SK-N-SH (cell line): ENCODE measurements around the gene CASP5. TPM values are rescaled to one million over a fixed set of nuclear protein-coding genes. Genes with fewer than 3 reads are reported as not detected.
"Not testable (repeated sequence)": the region's sequence is repeated elsewhere in the genome, so short reads cannot be mapped to it uniquely, and the experiment has no call there.

Experiments used
- CTCF ChIA-PET: fragments of 300-600, 350-600 bp; formaldehyde crosslinking; extraction: SDS; loops from one replicate; lab custom pipeline; 2021; lab: Yijun Ruan, JAX
- POLR2A ChIA-PET: fragments of 350-600 bp; sonication (Branson Sonifier 250); formaldehyde crosslinking; extraction: SDS; loops from one replicate; lab custom pipeline; 2020; ENCODE audit warnings: antibody characterized with exemption, inconsistent platforms; lab: Yijun Ruan, JAX
- DNase-seq: peaks from one replicate; pipeline ENCODE4 v3.0.0; 2012
- H2AFZ ChIP-seq: fragments of 200-600 bp; sonication (generic); 2 replicates; pipeline ENCODE4 v1.8.1; 2016; ENCODE audit warnings: antibody characterized with exemption, mild to moderate bottlenecking, low read depth
- H3F3A ChIP-seq: fragments of 200-600 bp; sonication (generic); replicated peaks from 2 replicates; pipeline ENCODE3; 2016; ENCODE audit warnings: antibody characterized with exemption, mild to moderate bottlenecking; ENCODE audit not compliant: insufficient read depth
- H3K27ac ChIP-seq, 2 experiments: fragments of 200-500 bp in 1 of 2; fragments of 200-600 bp in 1 of 2; sonication (Bioruptor generic) in 1 of 2; sonication (generic), shearing (Covaris generic) in 1 of 2; 2 replicates each; pipeline versions ENCODE4 v1.5.1 to v1.6.1; 2014 to 2016; ENCODE audit warnings: low read depth in 2 of 2, inconsistent platforms in 1 of 2, low read length in 1 of 2, mild to moderate bottlenecking in 1 of 2, mixed read lengths in 1 of 2
- H3K27me3 ChIP-seq: fragments of 200-600 bp; sonication (generic), shearing (Covaris generic); 2 replicates; pipeline ENCODE4 v1.6.1; 2016; ENCODE audit warnings: mixed run types; ENCODE audit not compliant: insufficient read depth
- H3K36me3 ChIP-seq, 2 experiments: fragments of 200-500 bp in 1 of 2; fragments of 200-600 bp in 1 of 2; sonication (Bioruptor generic) in 1 of 2; sonication (generic) in 1 of 2; replicated peaks in 1 of 2; 2 replicates each; pipeline versions ENCODE3 to v1.5.1; 2014 to 2016; ENCODE audit warnings: low read length in 1 of 2, mild to moderate bottlenecking in 1 of 2; ENCODE audit not compliant: insufficient read depth in 2 of 2, control insufficient read depth in 1 of 2
- H3K4me1 ChIP-seq, 2 experiments: fragments of 200-500 bp in 1 of 2; fragments of 200-600 bp in 1 of 2; sonication (Bioruptor generic) in 1 of 2; sonication (generic), shearing (Covaris generic) in 1 of 2; 2 replicates each; pipeline versions ENCODE4 v1.5.1 to v1.6.1; 2014 to 2016; ENCODE audit warnings: low read depth in 1 of 2, low read length in 1 of 2, mixed run types in 1 of 2; ENCODE audit not compliant: insufficient read depth in 2 of 2, control insufficient read depth in 1 of 2
- H3K4me2 ChIP-seq: fragments of 200-600 bp; sonication (generic), shearing (Covaris generic); 2 replicates; pipeline ENCODE4 v1.6.1; 2017; ENCODE audit warnings: mixed run types
- H3K4me3 ChIP-seq, 2 experiments: fragments of 200-500 bp in 1 of 2; fragments of 200-600 bp in 1 of 2; sonication (Bioruptor generic) in 1 of 2; sonication (generic), shearing (Covaris generic) in 1 of 2; 2 replicates each; pipeline versions ENCODE4 v1.5.1 to v1.8.1; 2014 to 2016; ENCODE audit warnings: low read depth in 2 of 2, inconsistent platforms in 1 of 2, low read length in 1 of 2, mild to moderate bottlenecking in 1 of 2, mixed read lengths in 1 of 2, moderate library complexity in 1 of 2
- H3K79me2 ChIP-seq: fragments of 200-600 bp; sonication (generic); 2 replicates; pipeline ENCODE4 v1.8.1; 2017; ENCODE audit warnings: mild to moderate bottlenecking; ENCODE audit not compliant: insufficient read depth
- H3K9ac ChIP-seq: fragments of 200-600 bp; sonication (generic); 2 replicates; pipeline ENCODE4 v1.6.1; 2017; ENCODE audit warnings: mixed run types
- H3K9me2 ChIP-seq: fragments of 200-600 bp; sonication (generic); 2 replicates; pipeline ENCODE4 v1.6.1; 2017; ENCODE audit warnings: mixed run types
- H3K9me3 ChIP-seq: fragments of 200-600 bp; sonication (generic); 2 replicates; pipeline ENCODE4 v1.6.1; 2017; ENCODE audit warnings: mixed run types, mild to moderate bottlenecking, moderate library complexity
- H4K20me1 ChIP-seq: fragments of 200-600 bp; sonication (generic); 2 replicates; pipeline ENCODE4 v1.6.1; 2017; ENCODE audit warnings: mild to moderate bottlenecking, mixed run types; ENCODE audit not compliant: insufficient read depth
- FOSL2 ChIP-seq: IDR thresholded peaks from 2 replicates; pipeline ENCODE4 v1.4.0; 2012; ENCODE audit warnings: low read depth, mild to moderate bottlenecking, moderate library complexity, borderline replicate concordance
- FOXJ3 ChIP-seq: sonication (generic); formaldehyde crosslinking; IDR thresholded peaks from 2 replicates; pipeline ENCODE4 v1.5.1; 2020; ENCODE audit warnings: mild to moderate bottlenecking, missing genetic modification reagents
- GATA2 ChIP-seq: sonication (generic); formaldehyde crosslinking; IDR thresholded peaks from 2 replicates; pipeline ENCODE4 v1.5.0; 2020; ENCODE audit warnings: mild to moderate bottlenecking, missing genetic modification reagents
- JUND ChIP-seq: IDR thresholded peaks from 2 replicates; pipeline ENCODE4 v1.4.0; 2012
- MEF2A ChIP-seq: IDR thresholded peaks from 2 replicates; pipeline ENCODE4 v1.4.0; 2012; ENCODE audit warnings: low read depth, borderline replicate concordance
- POLR2AphosphoS5 ChIP-seq: IDR thresholded peaks from 2 replicates; pipeline ENCODE4 v1.6.1; 2012; ENCODE audit warnings: low read depth, low read length
- RAD21 ChIP-seq: IDR thresholded peaks from 2 replicates; pipeline ENCODE4 v1.6.1; 2012; ENCODE audit warnings: mild to moderate bottlenecking, low read length
- RXRA ChIP-seq: IDR thresholded peaks from 2 replicates; pipeline ENCODE4 v1.4.0; 2012; ENCODE audit warnings: low read depth, mild to moderate bottlenecking, borderline replicate concordance
- SIN3A ChIP-seq: IDR thresholded peaks from 2 replicates; pipeline ENCODE4 v1.6.1; 2012; ENCODE audit warnings: low read depth, mild to moderate bottlenecking, low read length, moderate library complexity, borderline replicate concordance
- TAF1 ChIP-seq: IDR thresholded peaks from 2 replicates; pipeline ENCODE4 v1.6.1; 2012; ENCODE audit warnings: low read depth, mild to moderate bottlenecking, low read length, moderate library complexity, borderline replicate concordance
- TCF12 ChIP-seq: IDR thresholded peaks from 2 replicates; pipeline ENCODE4 v1.4.0; 2012
- USF2 ChIP-seq: fragments of 150-350 bp; IDR thresholded peaks from 2 replicates; pipeline ENCODE4 v1.6.1; 2017; ENCODE audit warnings: antibody characterized with exemption, low read length, low read depth, borderline replicate concordance
- WGBS: methylation state at CpG from one replicate; pipeline ENCODE4 v1.1.6; 2017; ENCODE audit warnings: low lambda C conversion rate; 5-methylcytosine and 5-hydroxymethylcytosine counted together
- polyA plus RNA-seq, 3 experiments: library from polyadenylated mRNA; depleted of rRNA; stranded (reverse); fragments of >200 nt; gene quantifications; 2 replicates each; pipeline ENCODE4 v1.2.3, GENCODE V29; 2012
- TF ChIP-seq, protein P1 (sequence below): IDR thresholded peaks from 2 replicates; pipeline ENCODE4 v1.4.0; 2012; ENCODE audit warnings: low read depth
- TF ChIP-seq, protein P2 (sequence below): IDR thresholded peaks from 2 replicates; pipeline ENCODE4; 2012

The CASP5 gene
- polyA plus RNA-seq, 1 of the 3 experiments (the other 2 are of a cell fraction), result not detected

GRCh38 chr11:105045676-105046296 is 22.8 kb upstream of the CASP5 start:
- Histone ChIP-seq H4K20me1 (no peaks in the 10 kb centered on the region), H3K4me1 (no peaks in the 10 kb centered on the region), H3K9ac (no peak overlapping the region), H3K79me2 (no peaks in the 10 kb centered on the region), H3K9me2 (no peaks in the 10 kb centered on the region), H3K4me3 (no peak overlapping the region), H2AFZ (no peak overlapping the region), H3F3A (no peaks in the 10 kb centered on the region), H3K36me3 (no peaks in the 10 kb centered on the region), H3K27ac (no peak overlapping the region), H3K4me2 (no peak overlapping the region), H3K27me3 (no peaks in the 10 kb centered on the region)
- POLR2A ChIA-PET, result no interaction called here
- WGBS, result 90% methylated on average over 5 of the region's 5 CpGs
- CTCF ChIA-PET, result no interaction called here
- no peak for DNase-seq
- TF ChIP-seq USF2 (no peak), RXRA (no peak), TAF1 (no peak), JUND (no peak), FOSL2 (no peak), FOXJ3 (CRISPR knock-in tag) (no peak)
- TF ChIP-seq, protein P1, sequence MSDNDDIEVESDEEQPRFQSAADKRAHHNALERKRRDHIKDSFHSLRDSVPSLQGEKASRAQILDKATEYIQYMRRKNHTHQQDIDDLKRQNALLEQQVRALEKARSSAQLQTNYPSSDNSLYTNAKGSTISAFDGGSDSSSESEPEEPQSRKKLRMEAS, result no peak
- TF ChIP-seq, all 33 proteins: peak for 0
- no peaks in the 10 kb centered on the region for H3K9me3 ChIP-seq

DNA sequence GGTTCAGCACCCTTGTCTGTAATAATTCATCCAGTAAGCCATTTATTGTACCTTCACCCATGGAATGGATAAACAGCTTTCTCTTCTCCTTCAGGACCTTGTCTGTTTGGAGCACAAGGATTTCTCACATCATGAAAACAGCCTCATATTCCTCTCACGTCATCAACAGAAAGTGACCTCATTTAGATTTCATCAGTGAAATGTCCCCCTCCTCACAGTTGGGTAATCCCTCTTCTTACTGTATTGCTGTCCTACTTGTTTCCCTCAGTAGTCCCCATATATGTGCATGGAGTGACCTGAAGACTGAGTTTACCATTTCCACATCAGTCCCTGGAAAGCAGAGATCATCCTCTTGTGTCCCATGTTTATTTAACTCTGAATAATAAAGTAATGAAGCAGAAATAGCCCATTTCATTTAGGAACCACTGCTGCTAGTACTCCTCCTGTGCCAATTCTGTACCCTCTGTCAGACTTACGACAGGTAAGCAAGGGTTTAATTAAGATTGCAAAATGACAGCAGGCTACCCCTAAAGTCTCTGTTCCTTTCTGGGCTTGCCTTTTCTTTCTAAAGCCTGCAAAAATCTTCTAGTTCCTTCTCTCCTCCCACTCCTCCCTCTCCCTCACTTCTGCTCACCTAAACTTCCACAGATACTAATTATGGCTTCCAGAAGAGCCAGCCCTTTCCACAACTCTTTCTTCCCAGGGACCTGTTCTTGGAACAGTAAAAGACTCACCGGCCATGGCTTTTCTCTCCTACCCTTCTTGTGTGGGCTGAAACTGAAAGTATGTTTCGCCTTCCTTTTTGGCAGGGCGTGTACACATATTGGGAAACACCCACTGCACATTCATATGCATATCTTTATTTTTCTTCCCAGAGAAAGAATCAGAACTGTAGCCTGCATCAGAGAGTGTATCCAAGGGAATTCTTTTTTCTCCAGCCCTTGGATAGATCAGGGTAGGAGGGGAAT is 21.9 kb upstream of the CASP5 start, which contains the start of gene CARD16:
Gene CARD16, minus strand, starts transcription at position 779 of the 968 bp plus-strand sequence. Its CDS starts 38 bp downstream, at position 741.
- H3K9me3 ChIP-seq, H2AFZ ChIP-seq, H3K27me3 ChIP-seq, H3K4me1 ChIP-seq, H3K4me2 ChIP-seq, DNase-seq, H3F3A ChIP-seq, CTCF ChIA-PET, H3K27ac ChIP-seq, H3K9me2 ChIP-seq, POLR2A ChIA-PET, H3K9ac ChIP-seq, H3K4me3 ChIP-seq, H3K79me2 ChIP-seq, H4K20me1 ChIP-seq, H3K36me3 ChIP-seq: not testable (repeated sequence)
- WGBS, result 51% methylated on average over 4 of the region's 5 CpGs

DNA sequence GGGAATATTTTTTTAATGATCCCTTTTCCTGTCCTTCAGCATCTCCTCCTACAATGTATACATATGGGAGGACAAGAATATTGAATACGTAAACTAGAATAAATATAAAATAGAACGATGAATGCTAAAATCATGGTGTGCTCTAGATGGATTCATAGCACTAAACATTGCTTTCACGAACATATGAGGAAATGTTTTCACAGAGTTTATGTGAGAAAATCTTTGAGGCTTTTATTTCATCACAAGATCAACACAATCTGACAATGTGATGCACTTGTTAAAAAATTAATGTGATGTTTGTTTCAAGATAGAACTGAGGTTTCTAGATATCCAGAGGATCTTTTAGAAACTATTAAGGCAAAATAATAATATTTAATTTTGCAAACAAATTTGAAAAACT is 19.2 kb upstream of the CASP5 start:
- TF ChIP-seq TCF12 (no peak), RAD21 (no peak), MEF2A (no peak), POLR2AphosphoS5 (no peak), FOSL2 (no peak), SIN3A (no peak), GATA2 (no peak)
- TF ChIP-seq, protein P2, sequence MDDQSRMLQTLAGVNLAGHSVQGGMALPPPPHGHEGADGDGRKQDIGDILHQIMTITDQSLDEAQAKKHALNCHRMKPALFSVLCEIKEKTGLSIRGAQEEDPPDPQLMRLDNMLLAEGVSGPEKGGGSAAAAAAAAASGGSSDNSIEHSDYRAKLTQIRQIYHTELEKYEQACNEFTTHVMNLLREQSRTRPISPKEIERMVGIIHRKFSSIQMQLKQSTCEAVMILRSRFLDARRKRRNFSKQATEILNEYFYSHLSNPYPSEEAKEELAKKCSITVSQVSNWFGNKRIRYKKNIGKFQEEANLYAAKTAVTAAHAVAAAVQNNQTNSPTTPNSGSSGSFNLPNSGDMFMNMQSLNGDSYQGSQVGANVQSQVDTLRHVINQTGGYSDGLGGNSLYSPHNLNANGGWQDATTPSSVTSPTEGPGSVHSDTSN, result no peak
- no peaks in the 10 kb centered on the region for H3K79me2 ChIP-seq
- H4K20me1 ChIP-seq, result no peaks in the 10 kb centered on the region
- H3K9me2 ChIP-seq, result no peaks in the 10 kb centered on the region
- H3K27ac ChIP-seq, result no peak overlapping the region
- no peaks in the 10 kb centered on the region for H3F3A ChIP-seq
- no peaks in the 10 kb centered on the region for H3K9me3 ChIP-seq
- H3K4me2 ChIP-seq, result no peak overlapping the region
- H3K4me3 ChIP-seq, result no peak overlapping the region
- H2AFZ ChIP-seq, result no peak overlapping the region
- H3K27me3 ChIP-seq, result no peaks in the 10 kb centered on the region
- no peak overlapping the region for H3K9ac ChIP-seq
- no peak for DNase-seq
- CTCF ChIA-PET, result no interaction called here
- POLR2A ChIA-PET, result no interaction called here
- no peaks in the 10 kb centered on the region for H3K4me1 ChIP-seq
- H3K36me3 ChIP-seq, result no peaks in the 10 kb centered on the region
- 20% methylated on average over 3 of the region's 3 CpGs for WGBS
